NCI-H1048 (cell line): ENCODE data around the gene GNAI2.
"Not testable (repeated sequence)": the region's sequence is repeated elsewhere in the genome, so short reads cannot be mapped to it uniquely, and the experiment has no call there.

ENCODE experiments used
- DNase-seq: peaks from one replicate; lab custom pipeline; 2025; lab: John Stamatoyannopoulos, UW

Gene GNAI2

GRCh38 chr3:50264383-50264963 lies 28.5 kb downstream of the GNAI2 start:
- DNase-seq, result no peak

GRCh38 chr3:50264964-50265485 lies 29.0 kb downstream of the GNAI2 start:
- no peak for DNase-seq

- no peak for DNase-seq
These were observed 29.6 kb downstream of the GNAI2 start for GRCh38 chr3:50265571-50265970.

GRCh38 chr3:50266017-50266416 lies 30.0 kb downstream of the GNAI2 start:
- no peak for DNase-seq

GRCh38 chr3:50266836-50267235 lies 30.8 kb downstream of the GNAI2 start:
- DNase-seq, result no peak

GRCh38 chr3:50267280-50267913 lies 31.4 kb downstream of the GNAI2 start:
- no peak for DNase-seq

- DNase-seq, result no peak
These were observed 32.3 kb downstream of the GNAI2 start for GRCh38 chr3:50268276-50268675.

GRCh38 chr3:50268703-50269451 lies 32.9 kb downstream of the GNAI2 start, which contains the start of gene SEMA3B:
Gene SEMA3B (plus strand): TSS chr3:50269147. CDS start chr3:50269241, 94 bp downstream.
- DNase-seq, result no peak

- no peak for DNase-seq
These were observed 33.5 kb downstream of the GNAI2 start for GRCh38 chr3:50269460-50269859.

GRCh38 chr3:50269977-50270413 lies 34.0 kb downstream of the GNAI2 start:
- DNase-seq, result no peak

GRCh38 chr3:50270422-50271224 lies 34.6 kb downstream of the GNAI2 start:
- no peak for DNase-seq

GRCh38 chr3:50271314-50271936 lies 35.4 kb downstream of the GNAI2 start:
- no peak for DNase-seq

GRCh38 chr3:50272538-50272910 lies 36.5 kb downstream of the GNAI2 start:
- DNase-seq, result not testable (repeated sequence)

GRCh38 chr3:50272911-50273688 lies 37.1 kb downstream of the GNAI2 start:
- peak; percentile 51 for DNase-seq

GRCh38 chr3:50273689-50274065 lies 37.7 kb downstream of the GNAI2 start:
- DNase-seq, result no peak

GRCh38 chr3:50274371-50275104 lies 38.5 kb downstream of the GNAI2 start:
- DNase-seq, result peak; percentile 44

GRCh38 chr3:50275141-50275995 lies 39.4 kb downstream of the GNAI2 start:
- no peak for DNase-seq

GRCh38 chr3:50275996-50276761 lies 40.2 kb downstream of the GNAI2 start:
- no peak for DNase-seq

- no peak for DNase-seq
These were observed 40.7 kb downstream of the GNAI2 start for GRCh38 chr3:50276762-50277101.
